GM23338 (cell line): Measurements from ENCODE around the gene PDGFC. TPM values are rescaled to one million over a fixed set of nuclear protein-coding genes. Genes with fewer than 3 reads are reported as not detected.
A peak's percentile ranks its signal among the peaks of the same experiment; 100 is the strongest.

Experiments
- ATAC-seq: fragments of 200-7000 bp; cut with Tn5 transposase; 3 replicates; pipeline ENCODE4 v1.9.1; 2020
- DNase-seq: peaks from one replicate; pipeline ENCODE4 v3.0.0-alpha.2; 2015; ENCODE audit warnings: low spot score
- H2AFZ ChIP-seq: fragments of 200-600 bp; sonication (generic); 2 replicates; pipeline ENCODE4 v1.8.0; 2016; ENCODE audit warnings: antibody characterized with exemption, mild to moderate bottlenecking, moderate library complexity
- H3F3A ChIP-seq: fragments of 200-600 bp; sonication (generic); replicated peaks from 2 replicates; pipeline ENCODE4 v1.8.0; 2017; ENCODE audit warnings: antibody characterized with exemption, mixed run types, low read depth
- H3K27ac ChIP-seq: fragments of 200-600 bp; sonication (generic); 2 replicates; pipeline ENCODE4 v1.6.1; 2016; ENCODE audit warnings: low read depth
- H3K27me3 ChIP-seq: fragments of 200-600 bp; sonication (generic); 2 replicates; pipeline ENCODE4 v1.8.0; 2016; ENCODE audit warnings: mild to moderate bottlenecking, mixed run types, moderate library complexity; ENCODE audit not compliant: insufficient read depth
- H3K36me3 ChIP-seq: fragments of 200-600 bp; sonication (generic); 2 replicates; pipeline ENCODE4 v1.8.0; 2016; ENCODE audit warnings: mild to moderate bottlenecking; ENCODE audit not compliant: insufficient read depth
- H3K4me1 ChIP-seq: fragments of 200-600 bp; sonication (generic); 2 replicates; pipeline ENCODE4 v1.8.0; 2016; ENCODE audit warnings: mild to moderate bottlenecking, moderate library complexity; ENCODE audit not compliant: insufficient read depth
- H3K4me2 ChIP-seq: fragments of 200-600 bp; sonication (generic); 2 replicates; pipeline ENCODE4 v1.7.1; 2017; ENCODE audit warnings: mixed run types
- H3K4me3 ChIP-seq: fragments of 200-600 bp; sonication (generic); 2 replicates; pipeline ENCODE4 v1.6.1; 2016; ENCODE audit warnings: mixed run types
- H3K79me2 ChIP-seq: fragments of 200-600 bp; sonication (generic); replicated peaks from 2 replicates; pipeline ENCODE4 v1.8.0; 2017; ENCODE audit warnings: mild to moderate bottlenecking; ENCODE audit not compliant: insufficient read depth
- H3K9me2 ChIP-seq: fragments of 200-600 bp; sonication (generic); 2 replicates; pipeline ENCODE4 v1.8.0; 2017; ENCODE audit not compliant: insufficient read depth
- H4K20me1 ChIP-seq: fragments of 200-600 bp; sonication (generic); replicated peaks from 2 replicates; pipeline ENCODE4 v1.8.0; 2017; ENCODE audit warnings: mild to moderate bottlenecking; ENCODE audit not compliant: insufficient read depth
- H3K27ac Mint-ChIP-seq: 2 replicates; pipeline ENCODE4 v1.8.0; 2020; ENCODE audit warnings: inconsistent platforms, mild to moderate bottlenecking, moderate library complexity, mixed read lengths
- H3K27me3 Mint-ChIP-seq: 3 replicates; pipeline ENCODE4 v1.8.0; 2022; ENCODE audit warnings: low read depth, mild to moderate bottlenecking, moderate library complexity, mixed read lengths, inconsistent platforms; ENCODE audit not compliant: insufficient read depth, poor library complexity
- H3K36me3 Mint-ChIP-seq: 3 replicates; pipeline ENCODE4 v1.8.0; 2021; ENCODE audit warnings: low read depth, mild to moderate bottlenecking, inconsistent platforms, moderate library complexity, mixed read lengths
- H3K4me1 Mint-ChIP-seq: 3 replicates; pipeline ENCODE4 v1.8.0; 2020; ENCODE audit warnings: mild to moderate bottlenecking, inconsistent platforms, mixed read lengths
- H3K4me3 Mint-ChIP-seq: 3 replicates; pipeline ENCODE4 v1.8.0; 2021; ENCODE audit warnings: moderate library complexity, mild to moderate bottlenecking, inconsistent platforms, mixed read lengths
- H3K9me3 Mint-ChIP-seq: 3 replicates; pipeline ENCODE4 v1.8.0; 2020; ENCODE audit warnings: moderate library complexity, mild to moderate bottlenecking, inconsistent platforms, mixed read lengths
- CREB1 ChIP-seq: fragments of 250-450 bp; sonication (Bioruptor Pico); IDR thresholded peaks from 2 replicates; pipeline ENCODE4 v1.5.0; 2020; ENCODE audit warnings: low read depth, mild to moderate bottlenecking, moderate library complexity
- CTCF ChIP-seq, 2 experiments: fragments of 200-600 bp in 1 of 2; sonication (generic) in 1 of 2; conservative IDR thresholded peaks; 2 replicates each; pipeline versions ENCODE4 v1.5.1 to v1.6.1; 2016 to 2017; ENCODE audit warnings: antibody characterized with exemption in 2 of 2, low read depth in 2 of 2, mild to moderate bottlenecking in 2 of 2, moderate library complexity in 1 of 2
- ETS1 ChIP-seq: IDR thresholded peaks from 2 replicates; pipeline ENCODE4 v1.6.1; 2016; ENCODE audit warnings: antibody characterized with exemption
- EZH2 ChIP-seq: fragments of 200-600 bp; sonication (generic); IDR thresholded peaks from one replicate; pipeline ENCODE4 v1.8.0; 2017; ENCODE audit warnings: antibody characterized with exemption, mild to moderate bottlenecking, low read depth; ENCODE audit not compliant: unreplicated experiment
- JUNB ChIP-seq: IDR thresholded peaks from one replicate; pipeline ENCODE4 v1.6.1; 2016; ENCODE audit warnings: antibody characterized with exemption; ENCODE audit not compliant: unreplicated experiment
- POLR2AphosphoS5 ChIP-seq: IDR thresholded peaks from 2 replicates; pipeline ENCODE4 v1.6.1; 2016; ENCODE audit warnings: antibody characterized with exemption, low read depth
- STAT1 ChIP-seq: IDR thresholded peaks from one replicate; pipeline ENCODE4 v1.6.1; 2016; ENCODE audit warnings: antibody characterized with exemption; ENCODE audit not compliant: unreplicated experiment
- ZNF114 ChIP-seq: fragments of 250-450 bp; sonication (Bioruptor Pico); IDR thresholded peaks from 2 replicates; pipeline ENCODE4 v1.5.0; 2020; ENCODE audit warnings: mild to moderate bottlenecking, moderate library complexity
- long read RNA-seq: library from polyadenylated mRNA; unstranded; transcript quantifications from one replicate; pipeline ENCODE4 v2.0.0, GENCODE V29; 2020; ENCODE audit not compliant: unreplicated experiment
- polyA plus RNA-seq: library from polyadenylated mRNA; unstranded; fragments of >200 nt; fragmentation: Nextera tagmentation; extraction: Ambion mirVana; gene quantifications from 2 replicates; pipeline ENCODE4 v1.2.1, GENCODE V29; 2016
- total RNA-seq: library from RNA; depleted of rRNA; stranded (reverse); fragments of >200 nt; shearing (Covaris generic); gene quantifications from 2 replicates; pipeline ENCODE4 v1.2.3, GENCODE V29; 2014; rRNA removed

PDGFC gene
- total RNA-seq, result 3.4 and 3.6 TPM in 2 replicates
- polyA plus RNA-seq, result 1.3 and 1.8 TPM in 2 replicates
- long read RNA-seq, result 0 reads

GRCh38 chr4:156971676-156972378 is at the start of gene PDGFC:
TSS of gene PDGFC (minus strand) at chr4:156971799. CDS start at chr4:156970903, 896 bp downstream.
- ATAC-seq, result peak; percentile 85
- peaks cover 23% of the 10 kb centered on the region for H3K4me1 Mint-ChIP-seq

GRCh38 chr4:157020882-157021281 is 49.3 kb upstream of the PDGFC start:
- no peak overlapping the region for H3K4me3 ChIP-seq
- Mint-ChIP-seq H3K9me3 (no peaks in the 10 kb centered on the region), H3K27me3 (no peaks in the 10 kb centered on the region), H3K4me1 (no peaks in the 10 kb centered on the region), H3K36me3 (no peaks in the 10 kb centered on the region), H3K4me3 (no peak overlapping the region), H3K27ac (no peak overlapping the region)
- no peaks in the 10 kb centered on the region for H3F3A ChIP-seq
- no peak overlapping the region for H2AFZ ChIP-seq
- H4K20me1 ChIP-seq, result no peaks in the 10 kb centered on the region
- ATAC-seq (no peak), DNase-seq (no peak)
- no peaks in the 10 kb centered on the region for H3K27me3 ChIP-seq
- H3K79me2 ChIP-seq, result no peaks in the 10 kb centered on the region
- no peaks in the 10 kb centered on the region for H3K36me3 ChIP-seq
- H3K4me2 ChIP-seq, result no peak overlapping the region
- H3K4me1 ChIP-seq, result no peaks in the 10 kb centered on the region
- H3K27ac ChIP-seq, result no peak overlapping the region
- H3K9me2 ChIP-seq, result peaks cover 3% of the 10 kb centered on the region; the same call in 1 of the 2 replicates
- TF ChIP-seq ETS1 (no peak), CTCF (conservative IDR thresholded peaks at IDR 0.05; ENCODE audit: low read depth in 2 of 2) (no peak), STAT1 (no peak), EZH2 (no peak), CREB1 (CRISPR knock-in tag) (no peak), JUNB (no peak), ZNF114 (CRISPR knock-in tag) (no peak), POLR2AphosphoS5 (no peak)

More at GRCh38 chr4:156971676-156972378, at the start of gene PDGFC:
- Histone ChIP-seq H3K79me2 (peaks cover 4% of the 10 kb centered on the region; the same call in 1 of the 2 replicates), H3K4me2 (peak within 1 kb of the TSS; percentile 93), H2AFZ (peak within 1 kb of the TSS; percentile 99), H3K27ac (no peak within 1 kb of the TSS), H3F3A (peaks cover 11% of the 10 kb centered on the region; the same call in 1 of the 2 replicates), H3K36me3 (no peaks in the 10 kb centered on the region), H3K9me2 (no peaks in the 10 kb centered on the region), H3K4me1 (peaks cover 25% of the 10 kb centered on the region), H3K4me3 (peak within 1 kb of the TSS; percentile 82), H3K27me3 (peaks cover 29% of the 10 kb centered on the region), H4K20me1 (no peaks in the 10 kb centered on the region)
- H3K27ac Mint-ChIP-seq, result no peak within 1 kb of the TSS
- H3K9me3 Mint-ChIP-seq, result no peaks in the 10 kb centered on the region
- peak; percentile 85 for DNase-seq
- no peaks in the 10 kb centered on the region for H3K36me3 Mint-ChIP-seq
- TF ChIP-seq JUNB (no peak), ETS1 (no peak), POLR2AphosphoS5 (0 out of 2 replicates have a peak, but pooled peaks have one; percentile 17), CTCF (conservative IDR thresholded peaks at IDR 0.05; ENCODE audit: low read depth in 2 of 2) (peak; percentile 40 to 66; a peak in 3 of 4 replicates), CREB1 (CRISPR knock-in tag) (0 out of 2 replicates have a peak, but pooled peaks have one; percentile 21)
- H3K27me3 Mint-ChIP-seq, result peaks cover 15% of the 10 kb centered on the region
- H3K4me3 Mint-ChIP-seq, result peak within 1 kb of the TSS; percentile 84
